GM06990 (cell line): ENCODE data around the gene CPTP.

ENCODE experiments used
- DNase-seq: peaks from one replicate; pipeline ENCODE4 v3.0.0-alpha.2; 2011; ENCODE audit not compliant: insufficient read length; ENCODE audit errors: extremely low read depth
- H3K27me3 ChIP-seq: replicated peaks from 2 replicates; pipeline ENCODE4 v1.6.0; 2011; ENCODE audit warnings: low read length; ENCODE audit not compliant: control insufficient read depth, insufficient read depth
- H3K36me3 ChIP-seq: 2 replicates; pipeline ENCODE4 v1.5.1; 2011; ENCODE audit warnings: low read length; ENCODE audit not compliant: control insufficient read depth, insufficient read depth
- H3K4me3 ChIP-seq: replicated peaks from 2 replicates; pipeline ENCODE4 v1.5.1; 2011; ENCODE audit warnings: low read depth, mild to moderate bottlenecking, control low read depth, low read length
- CTCF ChIP-seq: IDR thresholded peaks from 2 replicates; pipeline ENCODE4 v1.5.1; 2011; ENCODE audit warnings: low read length, control low read depth, mild to moderate bottlenecking, inconsistent platforms; ENCODE audit not compliant: insufficient read depth, poor library complexity, severe bottlenecking

CPTP gene

DNA sequence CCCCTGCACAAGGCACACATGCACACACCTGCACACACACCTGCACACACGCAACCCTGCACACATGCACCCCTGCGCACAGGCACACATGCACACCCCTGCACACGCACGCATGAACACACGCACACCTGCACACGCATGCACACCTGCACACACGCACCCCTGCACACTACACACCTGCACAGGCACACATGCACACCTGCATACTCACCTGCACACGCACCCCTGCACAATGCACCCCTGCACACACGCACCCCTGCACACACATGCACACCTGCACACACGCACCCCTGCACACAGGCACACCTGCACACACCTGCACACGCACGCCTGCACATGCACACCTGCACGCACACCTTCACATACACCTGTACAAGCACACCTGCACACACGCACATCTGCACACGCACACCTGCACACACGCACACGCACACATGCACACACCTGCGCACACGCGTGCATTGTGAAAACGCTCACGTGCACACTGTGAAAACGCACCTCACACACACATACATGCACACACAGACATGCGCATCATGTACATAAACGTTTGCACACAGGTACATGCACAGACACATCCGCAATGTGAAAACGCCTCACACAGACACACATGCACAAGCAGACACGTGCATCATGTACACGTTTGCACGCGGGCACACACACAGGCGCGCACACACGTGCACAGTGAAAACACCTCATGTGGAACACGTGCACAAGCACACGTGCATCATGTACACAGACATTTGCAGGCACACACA lies 16.4 kb downstream of the CPTP start:
- TF ChIP-seq CTCF, result no peak
- no peak for DNase-seq
- H3K36me3 ChIP-seq, result peaks cover 4% of the 10 kb centered on the region; the same call in 1 of the 2 replicates
- no peak overlapping the region for H3K4me3 ChIP-seq
- no peaks in the 10 kb centered on the region for H3K27me3 ChIP-seq

DNA sequence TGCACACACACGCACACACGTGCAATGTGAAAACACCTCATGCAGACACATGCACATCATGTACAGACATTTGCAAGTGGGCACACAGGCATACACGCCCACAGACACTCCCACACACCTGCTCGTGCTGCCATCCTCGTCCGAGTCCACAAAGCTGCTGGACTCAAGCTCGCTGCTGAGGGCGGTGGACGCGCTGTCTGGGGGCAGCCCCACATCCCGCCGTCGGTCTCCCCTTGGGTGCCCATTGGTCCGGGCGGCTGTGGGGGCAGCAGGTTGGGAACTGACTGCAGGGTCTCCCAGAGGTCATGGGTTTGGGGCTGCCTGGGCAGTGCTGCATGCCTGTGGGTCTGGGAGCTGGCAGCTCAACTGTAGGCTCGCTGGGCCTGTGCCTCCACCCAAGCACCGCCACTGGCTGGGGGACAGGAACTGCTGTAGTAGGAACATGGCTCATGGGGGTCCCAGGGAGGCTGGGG lies 17.0 kb downstream of the CPTP start:
- peaks cover 4% of the 10 kb centered on the region; the same call in 1 of the 2 replicates for H3K36me3 ChIP-seq
- no peaks in the 10 kb centered on the region for H3K27me3 ChIP-seq
- no peak overlapping the region for H3K4me3 ChIP-seq
- TF ChIP-seq CTCF, result no peak
- DNase-seq, result no peak

- Histone ChIP-seq H3K36me3 (peaks cover 4% of the 10 kb centered on the region; the same call in 1 of the 2 replicates), H3K4me3 (no peak overlapping the region), H3K27me3 (no peaks in the 10 kb centered on the region)
- no peak for DNase-seq
- TF ChIP-seq CTCF, result no peak
Measured at GRCh38 chr1:1342061-1342562, 17.5 kb downstream of the CPTP start.

GRCh38 chr1:1342584-1343115 lies 18.0 kb downstream of the CPTP start:
- no peak for DNase-seq
- no peaks in the 10 kb centered on the region for H3K27me3 ChIP-seq
- TF ChIP-seq CTCF, result no peak
- peaks cover 4% of the 10 kb centered on the region; the same call in 1 of the 2 replicates for H3K36me3 ChIP-seq
- H3K4me3 ChIP-seq, result no peak overlapping the region

GRCh38 chr1:1343811-1344421 lies 19.3 kb downstream of the CPTP start:
- no peak for DNase-seq
- H3K4me3 ChIP-seq, result no peak overlapping the region
- H3K27me3 ChIP-seq, result no peaks in the 10 kb centered on the region
- H3K36me3 ChIP-seq, result peaks cover 4% of the 10 kb centered on the region; the same call in 1 of the 2 replicates
- TF ChIP-seq CTCF, result no peak
